Activated naive CD4-positive, alpha-beta T cell treated with anti-CD3 and anti-CD28 coated beads, Interleukin-2, amount 50 U/mL, for 72 hours (primary cell): ENCODE data around the gene GPR22. TPM values are rescaled to one million over a fixed set of nuclear protein-coding genes. Genes with fewer than 3 reads are reported as not detected.
A peak's percentile ranks its signal among the peaks of the same experiment; 100 is the strongest.

Source experiments
- ATAC-seq, 2 donors: fragments of 150-1000 bp; cut with Tn5 transposase; 2 replicates each; pipeline ENCODE4 v1.10.0; 2021; ENCODE audit warnings: mild to moderate bottlenecking in 2 of 2, moderate library complexity in 2 of 2
- DNase-seq, 2 donors: peaks; one replicate each; pipeline ENCODE4 v3.0.0; 2021 to 2022; ENCODE audit warnings: low spot score in 2 of 2
- H3K27ac Mint-ChIP-seq, 2 donors: one replicate each; pipeline ENCODE4 v1.8.0; 2022; ENCODE audit warnings: mild to moderate bottlenecking in 2 of 2, mixed read lengths in 2 of 2
- H3K36me3 Mint-ChIP-seq, 2 donors: one replicate each; pipeline ENCODE4 v1.8.0; 2022; ENCODE audit warnings: mixed read lengths in 2 of 2
- H3K9me3 Mint-ChIP-seq, 2 donors: one replicate each; pipeline ENCODE4 v1.8.0; 2022; ENCODE audit warnings: mixed read lengths in 2 of 2
- total RNA-seq, 2 donors: library from RNA; stranded (reverse); gene quantifications; one replicate each; pipeline ENCODE4 v1.2.3, GENCODE V29; 2022

Gene GPR22
- total RNA-seq, 2 donors from 2014 or later, result not detected

DNA sequence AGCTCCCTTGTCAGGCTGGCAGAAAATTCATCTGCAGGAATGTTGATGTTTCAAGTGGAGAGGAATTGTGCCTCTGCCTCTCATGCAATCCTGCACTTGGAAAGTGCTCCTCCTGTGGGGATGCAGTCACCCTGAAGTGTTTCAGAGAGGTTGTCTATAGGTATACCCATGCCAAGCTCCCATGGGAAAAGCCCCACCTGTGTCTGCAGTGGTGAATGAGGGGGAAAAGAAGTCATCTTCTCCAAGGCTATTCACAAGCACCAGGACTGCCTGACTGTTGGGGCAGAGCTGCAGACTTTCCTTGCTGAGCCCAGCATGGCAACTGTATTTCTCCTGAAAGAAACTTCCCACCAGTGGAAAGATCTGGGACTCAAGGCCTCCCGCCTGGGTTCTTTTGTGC lies 35.5 kb downstream of the GPR22 start:
- Mint-ChIP-seq H3K36me3 (peaks cover 6 to 18% of the 10 kb centered on the region in 2 donors), H3K9me3 (peaks cover 5 to 6% of the 10 kb centered on the region in 2 donors), H3K27ac (peak overlapping the region in 1 of 2 donors; percentile 30)
- DNase-seq (no peak), ATAC-seq (no peak)

GRCh38 chr7:107505997-107506673 lies 36.3 kb downstream of the GPR22 start:
- peak in 1 of 2 donors; percentile 13 for ATAC-seq
- Mint-ChIP-seq H3K36me3 (peaks cover 14 to 24% of the 10 kb centered on the region in 2 donors), H3K27ac (peak overlapping the region in 1 of 2 donors; percentile 30)

DNA sequence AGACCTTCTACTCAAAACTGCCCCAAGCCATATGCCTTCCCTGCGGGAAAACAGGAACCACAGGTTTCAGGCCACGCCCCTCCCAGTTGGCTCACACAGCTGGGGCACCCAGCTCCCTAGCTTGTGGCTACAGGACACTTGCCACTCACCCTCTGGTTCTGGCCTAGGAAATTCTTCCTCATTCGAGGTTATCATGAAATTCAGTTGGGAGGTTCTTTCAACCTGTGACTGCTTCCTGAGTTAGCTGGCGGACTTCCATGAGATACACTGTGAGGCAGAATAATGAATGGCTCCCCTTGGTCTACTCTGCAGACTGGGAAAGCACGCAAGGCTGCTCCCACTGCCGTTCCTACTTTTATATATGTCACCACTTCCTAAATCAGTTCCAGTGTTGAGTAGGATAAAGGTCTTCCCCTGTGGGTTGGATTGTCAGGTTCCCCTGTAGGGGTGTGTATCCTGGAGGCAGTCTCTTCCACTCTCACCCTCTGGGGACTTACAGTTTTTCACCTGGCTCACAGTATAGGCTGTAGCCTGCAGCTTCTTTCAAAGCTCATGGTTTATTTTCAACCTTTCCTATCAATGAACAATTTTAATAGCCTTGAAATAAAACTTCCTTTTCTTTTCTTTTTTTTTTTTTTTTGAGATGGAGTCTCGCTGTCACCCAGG lies 37.0 kb downstream of the GPR22 start:
- Mint-ChIP-seq H3K27ac (no peak overlapping the region), H3K9me3 (peaks cover 5 to 6% of the 10 kb centered on the region in 2 donors), H3K36me3 (peaks cover 15 to 24% of the 10 kb centered on the region in 2 donors)
- no peak for ATAC-seq
- DNase-seq, result no peak

More at GRCh38 chr7:107505997-107506673, 36.3 kb downstream of the GPR22 start:
- H3K9me3 Mint-ChIP-seq, result peaks cover 5 to 6% of the 10 kb centered on the region in 2 donors
- no peak for DNase-seq

Other genes starting within 250 kb of the GPR22 start
- gene COG5, start 93.9 kb downstream of the GPR22 start, total RNA-seq, result 10 to 100 TPM; 30.9 to 49.2 TPM
- 10 to 100 TPM in 1 of 2 donors, 1 to 10 TPM in 1; 8.9 to 11.7 TPM for gene DUS4L, start 93.9 kb downstream of the GPR22 start, total RNA-seq
- 10 to 100 TPM; 19.5 to 23.3 TPM for gene BCAP29, start 110.2 kb downstream of the GPR22 start, total RNA-seq
- 1 to 10 TPM; 1.1 to 2.5 TPM for gene SLC26A4, start 190.8 kb downstream of the GPR22 start, total RNA-seq